Left kidney (tissue), 2 donors: ENCODE data around the gene LRIG1. TPM values are rescaled to one million over a fixed set of nuclear protein-coding genes. Genes with fewer than 3 reads are reported as not detected.

Source experiments
- DNase-seq: peaks from one replicate; pipeline ENCODE4 v3.0.0-alpha.2; 2013
- polyA plus RNA-seq: library from polyadenylated mRNA; unstranded; fragments of 120-200 nt; gene quantifications from one replicate; pipeline ENCODE4 v1.2.1, GENCODE V29; 2013; ENCODE audit not compliant: insufficient read length

LRIG1 gene
- polyA plus RNA-seq, 1 donor: 25.8 TPM

- DNase-seq: no peak
Observed at GRCh38 chr3:66488492-66488891, 12.3 kb downstream of the LRIG1 start.

GRCh38 chr3:66487465-66487864 lies 13.4 kb downstream of the LRIG1 start:
- no peak for DNase-seq

GRCh38 chr3:66486646-66487045 lies 14.2 kb downstream of the LRIG1 start:
- DNase-seq: no peak

- no peak for DNase-seq
Observed at GRCh38 chr3:66486202-66486601, 14.6 kb downstream of the LRIG1 start.

- DNase-seq: no peak
Observed at GRCh38 chr3:66485291-66485968, 15.4 kb downstream of the LRIG1 start.

GRCh38 chr3:66484106-66484844 lies 16.5 kb downstream of the LRIG1 start:
- no peak for DNase-seq

- no peak for DNase-seq
Observed at GRCh38 chr3:66483409-66483906, 17.4 kb downstream of the LRIG1 start.

- no peak for DNase-seq
Observed at GRCh38 chr3:66483006-66483405, 17.8 kb downstream of the LRIG1 start.

GRCh38 chr3:66482018-66482404 lies 18.8 kb downstream of the LRIG1 start:
- DNase-seq: no peak

GRCh38 chr3:66481071-66482017 lies 19.5 kb downstream of the LRIG1 start:
- no peak for DNase-seq

GRCh38 chr3:66480666-66481065 lies 20.2 kb downstream of the LRIG1 start:
- DNase-seq: no peak

GRCh38 chr3:66479532-66479947 lies 21.3 kb downstream of the LRIG1 start:
- DNase-seq: no peak

- DNase-seq: no peak
Observed at GRCh38 chr3:66478960-66479359, 21.9 kb downstream of the LRIG1 start.

GRCh38 chr3:66477856-66478255 lies 23.0 kb downstream of the LRIG1 start:
- DNase-seq: no peak

GRCh38 chr3:66476852-66477381 lies 23.9 kb downstream of the LRIG1 start:
- DNase-seq: no peak

- no peak for DNase-seq
Observed at GRCh38 chr3:66475386-66476020, 25.3 kb downstream of the LRIG1 start.

GRCh38 chr3:66473692-66474091 lies 27.1 kb downstream of the LRIG1 start:
- no peak for DNase-seq

GRCh38 chr3:66473181-66473580 lies 27.6 kb downstream of the LRIG1 start:
- no peak for DNase-seq

GRCh38 chr3:66472313-66473134 lies 28.3 kb downstream of the LRIG1 start:
- no peak for DNase-seq

- no peak for DNase-seq
Observed at GRCh38 chr3:66470956-66471686, 29.7 kb downstream of the LRIG1 start.
